ENCODE results near the gene R3HDM4. TPM values are rescaled to one million over a fixed set of nuclear protein-coding genes. Genes with fewer than 3 reads are reported as not detected.

The R3HDM4 gene
- total RNA-seq, 1 experiment from 2014 or later = 55.8 TPM

DNA sequence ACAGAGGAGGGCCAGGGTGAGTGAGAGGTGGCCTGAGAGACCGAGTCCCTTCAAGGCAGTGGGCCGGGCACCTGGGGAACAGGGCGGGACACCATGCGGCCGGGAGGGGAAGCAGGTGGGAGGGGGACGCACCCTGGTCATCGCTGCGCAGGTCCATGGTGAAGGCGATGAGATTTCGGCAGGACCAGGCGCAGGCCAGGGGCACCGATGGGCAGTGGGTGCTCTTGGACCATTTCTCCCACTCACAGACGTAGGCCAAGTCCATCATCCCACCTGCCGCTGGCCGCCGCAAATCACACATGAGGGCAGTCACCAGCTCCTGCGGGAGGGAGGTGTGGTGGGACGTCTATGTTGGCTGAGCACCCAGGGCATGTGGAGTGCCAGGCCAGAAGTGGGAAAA is 22.2 kb downstream of the R3HDM4 start:
- no peak overlapping the region for H3K27ac ChIP-seq
- no peaks in the 10 kb centered on the region for H3K27me3 ChIP-seq (ENCODE audit: insufficient read depth, low read depth)
- H3K9me3 ChIP-seq (ENCODE audit: insufficient read depth, low read depth) = no peaks in the 10 kb centered on the region
- H3K4me3 ChIP-seq = no peak overlapping the region
- BruUV-seq (replicated peaks) = no TSS peak
- peaks cover 32% of the 10 kb centered on the region for H3F3A ChIP-seq (ENCODE audit: insufficient read depth, low read depth)
- H3K4me1 ChIP-seq (replicated peaks; ENCODE audit: insufficient read depth) = no peaks in the 10 kb centered on the region
- peaks cover 6% of the 10 kb centered on the region; the same call in 1 of the 2 replicates for H3K79me2 ChIP-seq (ENCODE audit: low read depth)
- no peak overlapping the region for H3K4me2 ChIP-seq
- CTCF ChIA-PET = no interaction called here
- intact Hi-C loops (cut with micrococcal nuclease; ENCODE audit: unreplicated experiment) = no loop called here
- peaks cover 19% of the 10 kb centered on the region; the same call in 1 of the 2 replicates for H4K20me1 ChIP-seq (ENCODE audit: insufficient read depth)
- H3K36me3 ChIP-seq (ENCODE audit: low read depth) = 0 out of 2 replicates have a peak, but pooled peaks cover 8% of the 10 kb centered on the region
- no peak overlapping the region for H2AFZ ChIP-seq
- no peaks in the 10 kb centered on the region for H3K9me2 ChIP-seq (ENCODE audit: insufficient read depth)
- POLR2A ChIA-PET (ENCODE audit: unreplicated experiment) = no interaction called here
- no peak for DNase-seq
- TF ChIP-seq EZH2 (IDR thresholded peaks at IDR 0.05; ENCODE audit: low read depth) = no peak
- TF ChIP-seq CTCF (conservative IDR thresholded peaks at IDR 0.05) = no peak

GRCh38 chr19:889662-890295 is 23.2 kb downstream of the R3HDM4 start:
- ChIA-PET POLR2A (ENCODE audit: unreplicated experiment) (no interaction called here), CTCF (no interaction called here)

More at GRCh38 chr19:889662-890295, 23.2 kb downstream of the R3HDM4 start:
- Histone ChIP-seq H3K9me2 (ENCODE audit: insufficient read depth) (no peaks in the 10 kb centered on the region), H3K4me3 (no peak overlapping the region), H3K36me3 (ENCODE audit: low read depth) (0 out of 2 replicates have a peak, but pooled peaks cover 8% of the 10 kb centered on the region), H3K4me2 (no peak overlapping the region), H3K27ac (no peak overlapping the region), H3K79me2 (ENCODE audit: low read depth) (peaks cover 6% of the 10 kb centered on the region; the same call in 1 of the 2 replicates), H3K4me1 (replicated peaks; ENCODE audit: insufficient read depth) (peaks cover 2% of the 10 kb centered on the region), H3F3A (ENCODE audit: insufficient read depth, low read depth) (peaks cover 34% of the 10 kb centered on the region), H4K20me1 (ENCODE audit: insufficient read depth) (peaks cover 29% of the 10 kb centered on the region), H3K9me3 (ENCODE audit: insufficient read depth, low read depth) (no peaks in the 10 kb centered on the region), H3K27me3 (ENCODE audit: insufficient read depth, low read depth) (no peaks in the 10 kb centered on the region), H2AFZ (no peak overlapping the region)
- no peak for DNase-seq
- BruUV-seq (replicated peaks) = no TSS peak
- intact Hi-C loops (cut with micrococcal nuclease; ENCODE audit: unreplicated experiment) = no loop called here
- TF ChIP-seq EZH2 (IDR thresholded peaks at IDR 0.05; ENCODE audit: low read depth) = no peak
- no peak for TF ChIP-seq CTCF (conservative IDR thresholded peaks at IDR 0.05)

Measured in PC-9 (cell line).